Glutamatergic neuron (in vitro differentiated cells): ENCODE data around the gene AMN1. TPM values are rescaled to one million over a fixed set of nuclear protein-coding genes. Genes with fewer than 3 reads are reported as not detected.

Experiments
- DNase-seq: peaks from one replicate; pipeline ENCODE4 v3.0.0; 2022
- H3K27ac Mint-ChIP-seq: one replicate; pipeline ENCODE4 v1.8.0; 2020; ENCODE audit warnings: mild to moderate bottlenecking, mixed read lengths, inconsistent platforms; ENCODE audit not compliant: unreplicated experiment
- H3K27me3 Mint-ChIP-seq: one replicate; pipeline ENCODE4 v1.8.0; 2020; ENCODE audit warnings: mild to moderate bottlenecking, moderate library complexity, mixed read lengths, inconsistent platforms; ENCODE audit not compliant: unreplicated experiment
- H3K36me3 Mint-ChIP-seq: one replicate; pipeline ENCODE4 v1.8.0; 2020; ENCODE audit warnings: mild to moderate bottlenecking, mixed read lengths, inconsistent platforms; ENCODE audit not compliant: unreplicated experiment
- H3K4me1 Mint-ChIP-seq: one replicate; pipeline ENCODE4 v1.8.0; 2020; ENCODE audit warnings: mild to moderate bottlenecking, low read depth, mixed read lengths, inconsistent platforms; ENCODE audit not compliant: unreplicated experiment
- H3K4me3 Mint-ChIP-seq: one replicate; pipeline ENCODE4 v1.8.0; 2020; ENCODE audit warnings: mild to moderate bottlenecking, mixed read lengths, inconsistent platforms; ENCODE audit not compliant: unreplicated experiment
- H3K9me3 Mint-ChIP-seq: one replicate; pipeline ENCODE4 v1.8.0; 2020; ENCODE audit warnings: mild to moderate bottlenecking, moderate library complexity, mixed read lengths, inconsistent platforms; ENCODE audit not compliant: unreplicated experiment
- CTCF ChIP-seq: fragments of 200-600 bp; sonication (generic); IDR thresholded peaks from one replicate; pipeline ENCODE4 v1.5.0; 2021; ENCODE audit not compliant: partially characterized antibody, unreplicated experiment
- total RNA-seq: library from RNA; stranded (reverse); fragmentation: NEBNext Ultra II Directional; extraction: Animal tissue kit (Norgen Biotek cat#: 25700); gene quantifications from one replicate; pipeline ENCODE4 v1.2.1, GENCODE V29; 2021; ENCODE audit not compliant: unreplicated experiment

AMN1 gene
- total RNA-seq, 1 donor from 2014 or later = 12.6 TPM

- no peak for DNase-seq
These were observed 66.5 kb downstream of the AMN1 start for GRCh38 chr12:31662176-31662849.

GRCh38 chr12:31659087-31659942, 69.5 kb downstream of the AMN1 start, which contains the start of gene ETFBKMT:
TSS of gene ETFBKMT (plus strand) at chr12:31659688. CDS start at chr12:31661954, 2,266 bp downstream.
- Mint-ChIP-seq H3K36me3 (peaks cover 3% of the 10 kb centered on the region), H3K27me3 (no peaks in the 10 kb centered on the region), H3K9me3 (peaks cover 4% of the 10 kb centered on the region), H3K4me1 (no peaks in the 10 kb centered on the region), H3K27ac (peak within 1 kb of the TSS; percentile 86), H3K4me3 (peak within 1 kb of the TSS; percentile 96)
- TF ChIP-seq CTCF = peak; percentile 58
- DNase-seq = peak; percentile 83

More at GRCh38 chr12:31662176-31662849, 66.5 kb downstream of the AMN1 start:
- no peaks in the 10 kb centered on the region for H3K4me1 Mint-ChIP-seq
- H3K27me3 Mint-ChIP-seq = no peaks in the 10 kb centered on the region
- H3K4me3 Mint-ChIP-seq = no peak overlapping the region
- H3K27ac Mint-ChIP-seq = no peak overlapping the region
- no peak for TF ChIP-seq CTCF
- H3K36me3 Mint-ChIP-seq = peaks cover 9% of the 10 kb centered on the region
- peaks cover 8% of the 10 kb centered on the region for H3K9me3 Mint-ChIP-seq

- Mint-ChIP-seq H3K27me3 (no peaks in the 10 kb centered on the region), H3K27ac (peak overlapping the region; percentile 62), H3K4me1 (no peaks in the 10 kb centered on the region), H3K4me3 (peak overlapping the region; percentile 96), H3K9me3 (no peaks in the 10 kb centered on the region), H3K36me3 (peaks cover 3% of the 10 kb centered on the region)
- TF ChIP-seq CTCF = no peak
- DNase-seq = no peak
These were observed 70.2 kb downstream of the AMN1 start for GRCh38 chr12:31658471-31659086.

GRCh38 chr12:31655792-31656191, 73.0 kb downstream of the AMN1 start:
- DNase-seq = no peak
- no peak overlapping the region for H3K27ac Mint-ChIP-seq
- H3K27me3 Mint-ChIP-seq = no peaks in the 10 kb centered on the region
- H3K4me1 Mint-ChIP-seq = no peaks in the 10 kb centered on the region
- no peaks in the 10 kb centered on the region for H3K36me3 Mint-ChIP-seq
- no peaks in the 10 kb centered on the region for H3K9me3 Mint-ChIP-seq
- H3K4me3 Mint-ChIP-seq = no peak overlapping the region
- TF ChIP-seq CTCF = no peak
